Naive thymus-derived CD4-positive, alpha-beta T cell (primary cell): ENCODE results near the gene OVCH1. TPM values are rescaled to one million over a fixed set of nuclear protein-coding genes. Genes with fewer than 3 reads are reported as not detected.

Source experiments
- ATAC-seq: fragments of 150-1000 bp; cut with Tn5 transposase; 2 replicates; pipeline ENCODE4 v1.10.0; 2021; ENCODE audit warnings: mild to moderate bottlenecking, moderate library complexity
- CTCF ChIA-PET: fragments of 350-600 bp; sonication (Branson Sonifier 250); formaldehyde crosslinking; loops from one replicate; lab custom pipeline; 2021; ENCODE audit warnings: antibody characterized with exemption; lab: Charles Lee
- POLR2A ChIA-PET: fragments of 350-600 bp; sonication (Branson Sonifier 250); formaldehyde crosslinking; loops from one replicate; lab custom pipeline; 2021; ENCODE audit warnings: antibody characterized with exemption, inconsistent platforms; lab: Charles Lee
- DNase-seq, 9 donors: peaks; one replicate each; pipeline versions ENCODE4 v3.0.0 to v3.0.0-alpha.2; 2020 to 2022; ENCODE audit warnings: mixed read lengths in 1 of 9
- H3K27ac ChIP-seq: one replicate; pipeline ENCODE4 v1.7.0; 2013; ENCODE audit warnings: mild to moderate bottlenecking, low read depth, low read length, moderate library complexity
- H3K27me3 ChIP-seq, 2 donors: one replicate each; pipeline ENCODE4 v1.7.0; 2013; ENCODE audit warnings: low read length in 2 of 2, mild to moderate bottlenecking in 2 of 2, moderate library complexity in 2 of 2; ENCODE audit not compliant: control insufficient read depth in 2 of 2, insufficient read depth in 2 of 2
- H3K36me3 ChIP-seq, 3 experiments: 1 replicate in 2 of 3; 2 replicates in 1 of 3; pipeline ENCODE4 v1.7.0; 2013; ENCODE audit warnings: low read length in 3 of 3, mild to moderate bottlenecking in 3 of 3, moderate library complexity in 1 of 3; ENCODE audit not compliant: insufficient read depth in 3 of 3, control insufficient read depth in 2 of 3
- H3K4me1 ChIP-seq, 2 donors: one replicate each; pipeline ENCODE4 v1.7.0; 2013; ENCODE audit warnings: low read length in 2 of 2, mild to moderate bottlenecking in 2 of 2, moderate library complexity in 1 of 2; ENCODE audit not compliant: control insufficient read depth in 2 of 2, insufficient read depth in 2 of 2
- H3K4me3 ChIP-seq: 2 replicates; pipeline ENCODE4 v1.7.0; 2013; ENCODE audit warnings: mild to moderate bottlenecking, low read length
- H3K9me3 ChIP-seq, 3 experiments: 1 replicate in 2 of 3; 2 replicates in 1 of 3; pipeline ENCODE4 v1.7.0; 2013; ENCODE audit warnings: low read length in 3 of 3; ENCODE audit not compliant: control insufficient read depth in 2 of 3
- H3K27ac Mint-ChIP-seq, 9 donors: one replicate each; pipeline ENCODE4 v1.8.0; 2020 to 2022; ENCODE audit warnings: mixed read lengths in 9 of 9, mild to moderate bottlenecking in 8 of 9, moderate library complexity in 5 of 9, inconsistent platforms in 2 of 9
- H3K27me3 Mint-ChIP-seq, 5 donors: one replicate each; pipeline ENCODE4 v1.8.0; 2021 to 2022; ENCODE audit warnings: mixed read lengths in 5 of 5, mild to moderate bottlenecking in 1 of 5
- H3K36me3 Mint-ChIP-seq, 5 donors: one replicate each; pipeline ENCODE4 v1.8.0; 2020 to 2022; ENCODE audit warnings: mixed read lengths in 5 of 5, mild to moderate bottlenecking in 3 of 5, inconsistent platforms in 1 of 5
- H3K4me1 Mint-ChIP-seq, 7 donors: one replicate each; pipeline ENCODE4 v1.8.0; 2020 to 2022; ENCODE audit warnings: mixed read lengths in 7 of 7, mild to moderate bottlenecking in 3 of 7, inconsistent platforms in 1 of 7
- H3K4me3 Mint-ChIP-seq, 10 donors: one replicate each; pipeline ENCODE4 v1.8.0; 2020 to 2022; ENCODE audit warnings: mild to moderate bottlenecking in 10 of 10, mixed read lengths in 10 of 10, moderate library complexity in 6 of 10, inconsistent platforms in 2 of 10
- H3K9me3 Mint-ChIP-seq, 11 donors: one replicate each; pipeline ENCODE4 v1.8.0; 2020 to 2022; ENCODE audit warnings: mixed read lengths in 11 of 11, mild to moderate bottlenecking in 4 of 11, inconsistent platforms in 1 of 11, moderate library complexity in 1 of 11
- intact Hi-C, 2 donors: fragments of 100-400 bp; cut with micrococcal nuclease; formaldehyde crosslinking; loops; one replicate each; pipeline ENCODE4 v1.15.1; 2023
- polyA plus RNA-seq, 2 donors: library from polyadenylated mRNA; unstranded; fragments of 300-500 nt; fragmentation: Illumina TruSeq; gene quantifications; one replicate each; pipeline ENCODE4 v1.2.3, GENCODE V29; 2021
- total RNA-seq, 6 experiments: library from RNA in 5 of 6; stranded (reverse) in 5 of 6; gene quantifications; 1 replicate in 5 of 6; 2 replicates in 1 of 6; pipeline ENCODE4 v1.2.3 and lab custom pipeline; 2021 to 2026

Gene OVCH1
- total and polyA plus RNA-seq, 7 experiments from 2014 or later, result not detected

GRCh38 chr12:29414368-29414767 lies 83.1 kb downstream of the OVCH1 start:
- ATAC-seq (no peak), DNase-seq (no peak)
- ChIA-PET POLR2A (no interaction called here), CTCF (no interaction called here)
- Histone ChIP-seq H3K36me3 (no peaks in the 10 kb centered on the region), H3K27me3 (peaks cover 0 to 5% of the 10 kb centered on the region in 2 donors), H3K4me1 (no peaks in the 10 kb centered on the region), H3K4me3 (no peak overlapping the region), H3K27ac (no peak overlapping the region), H3K9me3 (no peaks in the 10 kb centered on the region)
- peaks cover 0 to 15% (median 2%) of the 10 kb centered on the region in 11 donors for H3K9me3 Mint-ChIP-seq
- H3K4me3 Mint-ChIP-seq, result no peak overlapping the region
- H3K36me3 Mint-ChIP-seq, result no peaks in the 10 kb centered on the region
- H3K4me1 Mint-ChIP-seq, result no peaks in the 10 kb centered on the region
- peaks cover 24 to 44% (median 35%) of the 10 kb centered on the region in 5 donors for H3K27me3 Mint-ChIP-seq
- H3K27ac Mint-ChIP-seq, result no peak overlapping the region
- intact Hi-C loops, result no loop called here

- H3K27me3 Mint-ChIP-seq, result peaks cover 0 to 32% (median 17%) of the 10 kb centered on the region in 5 donors
- no peaks in the 10 kb centered on the region for H3K36me3 Mint-ChIP-seq
- peaks cover 0 to 13% (median 4%) of the 10 kb centered on the region in 11 donors for H3K9me3 Mint-ChIP-seq
- no peak overlapping the region for H3K27ac ChIP-seq
- no peaks in the 10 kb centered on the region for H3K4me1 ChIP-seq
- CTCF ChIA-PET, result no interaction called here
- no peaks in the 10 kb centered on the region for H3K9me3 ChIP-seq
- no peaks in the 10 kb centered on the region for H3K27me3 ChIP-seq
- no peak overlapping the region for H3K4me3 ChIP-seq
- DNase-seq (no peak), ATAC-seq (no peak)
- POLR2A ChIA-PET, result no interaction called here
- intact Hi-C loops, result no loop called here
- H3K4me3 Mint-ChIP-seq, result no peak overlapping the region
- no peaks in the 10 kb centered on the region for H3K4me1 Mint-ChIP-seq
- no peak overlapping the region for H3K27ac Mint-ChIP-seq
- H3K36me3 ChIP-seq, result no peaks in the 10 kb centered on the region
These were observed 91.9 kb downstream of the OVCH1 start for GRCh38 chr12:29405561-29405960.

GRCh38 chr12:29403991-29404390 lies 93.5 kb downstream of the OVCH1 start:
- DNase-seq, result no peak
- POLR2A ChIA-PET, result no interaction called here
- Histone ChIP-seq H3K4me1 (no peaks in the 10 kb centered on the region), H3K9me3 (no peaks in the 10 kb centered on the region), H3K4me3 (no peak overlapping the region), H3K27me3 (no peaks in the 10 kb centered on the region), H3K36me3 (no peaks in the 10 kb centered on the region), H3K27ac (no peak overlapping the region)
- Mint-ChIP-seq H3K4me1 (no peaks in the 10 kb centered on the region), H3K9me3 (peaks cover 0 to 6% (median under 1%) of the 10 kb centered on the region in 11 donors), H3K36me3 (no peaks in the 10 kb centered on the region), H3K27ac (no peak overlapping the region), H3K27me3 (peaks cover 0 to 37% (median 15%) of the 10 kb centered on the region in 5 donors), H3K4me3 (no peak overlapping the region)
- ATAC-seq, result no peak
- intact Hi-C loops, result no loop called here
- CTCF ChIA-PET, result interaction anchor here (0.6 kb wide), 1 partner anchor 296 kb away, joined by 3 read pairs; no protein-coding TSS in a partner anchor

- ATAC-seq (no peak), DNase-seq (no peak)
- intact Hi-C loops, result no loop called here
- H3K27ac ChIP-seq, result no peak overlapping the region
- H3K27me3 Mint-ChIP-seq, result peaks cover 0 to 41% (median 16%) of the 10 kb centered on the region in 5 donors
- no peaks in the 10 kb centered on the region for H3K4me1 ChIP-seq
- H3K27ac Mint-ChIP-seq, result peak overlapping the region in 2 of 9 donors; percentile 0 to 86
- ChIA-PET CTCF (no interaction called here), POLR2A (no interaction called here)
- H3K27me3 ChIP-seq, result no peaks in the 10 kb centered on the region
- H3K9me3 ChIP-seq, result no peaks in the 10 kb centered on the region
- H3K4me3 ChIP-seq, result no peak overlapping the region
- H3K36me3 ChIP-seq, result no peaks in the 10 kb centered on the region
- peaks cover 0 to 6% (median 0%) of the 10 kb centered on the region in 11 donors for H3K9me3 Mint-ChIP-seq
- H3K4me3 Mint-ChIP-seq, result no peak overlapping the region
- no peaks in the 10 kb centered on the region for H3K4me1 Mint-ChIP-seq
- H3K36me3 Mint-ChIP-seq, result no peaks in the 10 kb centered on the region
These were observed 95.0 kb downstream of the OVCH1 start for GRCh38 chr12:29402437-29402836.

- no peaks in the 10 kb centered on the region for H3K36me3 ChIP-seq
- no peaks in the 10 kb centered on the region for H3K9me3 Mint-ChIP-seq
- intact Hi-C loops, result no loop called here
- H3K27ac Mint-ChIP-seq, result no peak overlapping the region
- POLR2A ChIA-PET, result interaction anchor here (0.7 kb wide), 1 partner anchor 28 kb away, joined by 3 read pairs; no protein-coding TSS in a partner anchor
- H3K4me1 Mint-ChIP-seq, result no peaks in the 10 kb centered on the region
- no peaks in the 10 kb centered on the region for H3K36me3 Mint-ChIP-seq
- H3K27ac ChIP-seq, result no peak overlapping the region
- H3K27me3 ChIP-seq, result no peaks in the 10 kb centered on the region
- CTCF ChIA-PET, result no interaction called here
- H3K4me3 ChIP-seq, result no peak overlapping the region
- H3K27me3 Mint-ChIP-seq, result peaks cover 0 to 41% (median 8%) of the 10 kb centered on the region in 5 donors
- DNase-seq (no peak), ATAC-seq (no peak)
- H3K9me3 ChIP-seq, result no peaks in the 10 kb centered on the region
- H3K4me3 Mint-ChIP-seq, result no peak overlapping the region
- H3K4me1 ChIP-seq, result no peaks in the 10 kb centered on the region
These were observed 99.0 kb downstream of the OVCH1 start for GRCh38 chr12:29398495-29398894.

- intact Hi-C loops, result no loop called here
- H3K27ac ChIP-seq, result no peak overlapping the region
- H3K36me3 ChIP-seq, result no peaks in the 10 kb centered on the region
- H3K36me3 Mint-ChIP-seq, result no peaks in the 10 kb centered on the region
- H3K4me1 ChIP-seq, result no peaks in the 10 kb centered on the region
- POLR2A ChIA-PET, result interaction anchor here (0.8 kb wide), 1 partner anchor 16 kb away, joined by 3 read pairs; the partner anchor contains the start of gene ERGIC2
- H3K9me3 Mint-ChIP-seq, result no peaks in the 10 kb centered on the region
- DNase-seq (no peak), ATAC-seq (no peak)
- H3K27ac Mint-ChIP-seq, result no peak overlapping the region
- H3K9me3 ChIP-seq, result no peaks in the 10 kb centered on the region
- no peak overlapping the region for H3K4me3 ChIP-seq
- no peaks in the 10 kb centered on the region for H3K27me3 ChIP-seq
- H3K4me1 Mint-ChIP-seq, result no peaks in the 10 kb centered on the region
- CTCF ChIA-PET, result no interaction called here
- H3K4me3 Mint-ChIP-seq, result no peak overlapping the region
- H3K27me3 Mint-ChIP-seq, result peaks cover 0 to 29% (median 8%) of the 10 kb centered on the region in 5 donors
These were observed 100.7 kb downstream of the OVCH1 start for GRCh38 chr12:29396774-29397173.

GRCh38 chr12:29395356-29395755 lies 102.1 kb downstream of the OVCH1 start:
- POLR2A ChIA-PET, result interaction anchor here (0.6 kb wide), 1 partner anchor 15 kb away, joined by 4 read pairs; no protein-coding TSS in a partner anchor
- H3K4me3 Mint-ChIP-seq, result no peak overlapping the region

More at GRCh38 chr12:29395356-29395755, 102.1 kb downstream of the OVCH1 start:
- Histone ChIP-seq H3K27ac (no peak overlapping the region), H3K4me1 (peaks cover 0 to 6% of the 10 kb centered on the region in 2 donors), H3K9me3 (no peaks in the 10 kb centered on the region), H3K4me3 (no peak overlapping the region), H3K36me3 (no peaks in the 10 kb centered on the region), H3K27me3 (no peaks in the 10 kb centered on the region)
- intact Hi-C loops, result no loop called here
- DNase-seq (no peak), ATAC-seq (no peak)
- peaks cover 0 to 7% (median 0%) of the 10 kb centered on the region in 11 donors for H3K9me3 Mint-ChIP-seq
- no peak overlapping the region for H3K27ac Mint-ChIP-seq
- H3K4me1 Mint-ChIP-seq, result peaks cover 6 to 11% (median 11%) of the 10 kb centered on the region in 7 donors
- H3K36me3 Mint-ChIP-seq, result peaks cover 0 to 9% (median 0%) of the 10 kb centered on the region in 5 donors
- peaks cover 0 to 20% (median 8%) of the 10 kb centered on the region in 5 donors for H3K27me3 Mint-ChIP-seq
- CTCF ChIA-PET, result no interaction called here
